Left lung (tissue), 10 donors: ENCODE measurements around the gene ZBTB7B. TPM values are rescaled to one million over a fixed set of nuclear protein-coding genes. Genes with fewer than 3 reads are reported as not detected.

Source experiments
- ATAC-seq: fragments of 200-7000 bp; cut with Tn5 transposase; one replicate; pipeline ENCODE4 v1.9.1; 2020; ENCODE audit warnings: moderate library complexity
- DNase-seq, 4 donors: peaks; one replicate each; pipeline ENCODE4 v3.0.0-alpha.2; 2013 to 2020
- H3K27ac ChIP-seq, 2 donors: fragments of 200-600 bp; sonication (generic) in 1 of 2; one replicate each; pipeline versions ENCODE4 v1.5.0 to v1.8.0; 2020 to 2021
- H3K27me3 ChIP-seq, 2 donors: fragments of 200-600 bp; sonication (generic) in 1 of 2; one replicate each; pipeline versions ENCODE4 v1.5.0 to v1.8.0; 2020 to 2021
- H3K36me3 ChIP-seq, 2 donors: fragments of 200-600 bp; sonication (generic) in 1 of 2; one replicate each; pipeline versions ENCODE4 v1.5.0 to v1.8.0; 2020 to 2021
- H3K4me1 ChIP-seq, 2 donors: fragments of 200-600 bp; one replicate each; pipeline ENCODE4 v1.8.0; 2021
- H3K4me3 ChIP-seq, 2 donors: fragments of 200-600 bp; sonication (generic) in 1 of 2; one replicate each; pipeline versions ENCODE4 v1.5.0 to v1.8.0; 2020 to 2021; ENCODE audit warnings: mild to moderate bottlenecking in 1 of 2
- H3K9me3 ChIP-seq, 2 donors: fragments of 200-600 bp; sonication (generic) in 1 of 2; one replicate each; pipeline versions ENCODE4 v1.5.0 to v1.8.0; 2020 to 2021
- CTCF ChIP-seq, 2 donors: fragments of 200-600 bp; sonication (generic) in 1 of 2; IDR thresholded peaks; one replicate each; pipeline versions ENCODE4 v1.5.0 to v1.8.0; 2021; ENCODE audit warnings: antibody characterized with exemption in 2 of 2
- intact Hi-C, 2 donors: fragments of 100-400 bp; cut with DNase I; formaldehyde crosslinking; loops; one replicate each; pipeline versions ENCODE4 v1.11.2 to v1.14.2; 2022
- polyA plus RNA-seq, 6 donors: library from polyadenylated mRNA; unstranded; fragments of 120-200 nt; gene quantifications; one replicate each; pipeline ENCODE4 v1.2.1, GENCODE V29; 2013; ENCODE audit not compliant: insufficient read length in 6 of 6
- total RNA-seq, 2 donors: library from RNA; stranded (reverse); fragmentation: NEBNext Ultra II Directional; extraction: Animal tissue kit (Norgen Biotek cat#: 25700); gene quantifications; one replicate each; pipeline ENCODE4 v1.2.1, GENCODE V29; 2021
- donor health status: DM: no; HTN: yes; CAD: no.
- donor health status: DM: no; HTN: no; CAD: no.

Gene ZBTB7B
- total and polyA plus RNA-seq, 8 donors: 14.4 to 104 (median 19.0) TPM

- Histone ChIP-seq H3K36me3 (no peaks in the 10 kb centered on the region), H3K4me3 (no peak overlapping the region), H3K27ac (no peak overlapping the region), H3K9me3 (no peaks in the 10 kb centered on the region), H3K4me1 (peaks cover 0 to 14% of the 10 kb centered on the region in 2 donors), H3K27me3 (no peaks in the 10 kb centered on the region)
- DNase-seq: no peak
- intact Hi-C loops: no loop called here
- no peak for TF ChIP-seq CTCF (IDR thresholded peaks at IDR 0.05)
- peak; percentile 36 for ATAC-seq
Observed at GRCh38 chr1:155026588-155026987, 24.0 kb downstream of the ZBTB7B start.

- Histone ChIP-seq H3K9me3 (no peaks in the 10 kb centered on the region), H3K27me3 (no peaks in the 10 kb centered on the region), H3K36me3 (no peaks in the 10 kb centered on the region), H3K4me3 (no peak overlapping the region), H3K27ac (no peak overlapping the region), H3K4me1 (peaks cover 0 to 9% of the 10 kb centered on the region in 2 donors)
- TF ChIP-seq CTCF (IDR thresholded peaks at IDR 0.05): no peak
- ATAC-seq (no peak), DNase-seq (peak in 1 of 4 donors; percentile 61)
- intact Hi-C loops: no loop called here
Observed at GRCh38 chr1:155029513-155030242, 27.1 kb downstream of the ZBTB7B start.

- Histone ChIP-seq H3K27me3 (no peaks in the 10 kb centered on the region), H3K27ac (no peak overlapping the region), H3K4me3 (no peak overlapping the region), H3K9me3 (no peaks in the 10 kb centered on the region), H3K4me1 (peaks cover 0 to 9% of the 10 kb centered on the region in 2 donors), H3K36me3 (no peaks in the 10 kb centered on the region)
- DNase-seq (peak in 1 of 4 donors; percentile 53), ATAC-seq (no peak)
- TF ChIP-seq CTCF (IDR thresholded peaks at IDR 0.05): no peak
- intact Hi-C loops: no loop called here
Observed at GRCh38 chr1:155030243-155030795, 27.7 kb downstream of the ZBTB7B start.

GRCh38 chr1:155030899-155031298 is 28.3 kb downstream of the ZBTB7B start:
- DNase-seq (peak in 1 of 4 donors; percentile 49), ATAC-seq (no peak)
- Histone ChIP-seq H3K4me3 (no peak overlapping the region), H3K27ac (no peak overlapping the region), H3K36me3 (no peaks in the 10 kb centered on the region), H3K9me3 (no peaks in the 10 kb centered on the region), H3K27me3 (no peaks in the 10 kb centered on the region), H3K4me1 (peaks cover 0 to 11% of the 10 kb centered on the region in 2 donors)
- intact Hi-C loops: no loop called here
- TF ChIP-seq CTCF (IDR thresholded peaks at IDR 0.05): no peak

- DNase-seq (peak in 1 of 4 donors; percentile 72), ATAC-seq (no peak)
- Histone ChIP-seq H3K27me3 (no peaks in the 10 kb centered on the region), H3K27ac (no peak overlapping the region), H3K4me1 (peaks cover 0 to 22% of the 10 kb centered on the region in 2 donors), H3K9me3 (no peaks in the 10 kb centered on the region), H3K36me3 (no peaks in the 10 kb centered on the region), H3K4me3 (no peak overlapping the region)
- TF ChIP-seq CTCF (IDR thresholded peaks at IDR 0.05): no peak
- intact Hi-C loops: no loop called here
Observed at GRCh38 chr1:155032886-155033285, 30.3 kb downstream of the ZBTB7B start.
